Measurements from ENCODE around the gene LETM1. TPM values are rescaled to one million over a fixed set of nuclear protein-coding genes. Genes with fewer than 3 reads are reported as not detected.
"Not testable (repeated sequence)": the region's sequence is repeated elsewhere in the genome, so short reads cannot be mapped to it uniquely, and the experiment has no call there.

LETM1 gene
- polyA plus RNA-seq, 1 donor = 27.4 TPM

GRCh38 chr4:1841201-1841886, 14.6 kb downstream of the LETM1 start:
- H3K36me3 ChIP-seq (ENCODE audit: control insufficient read depth, insufficient read depth, low read length) = peaks cover 69% of the 10 kb centered on the region
- no CpG with 5 or more reads among the region's 31 CpGs for WGBS (ENCODE audit: insufficient coverage, low lambda C conversion rate)
- no peaks in the 10 kb centered on the region for H3K27me3 ChIP-seq (ENCODE audit: control insufficient read depth, insufficient read depth, low read length)
- no peak for DNase-seq
- no peak overlapping the region for H3K27ac ChIP-seq (ENCODE audit: low read length)
- no peaks in the 10 kb centered on the region for H3K9me3 ChIP-seq (ENCODE audit: control insufficient read depth, low read depth, low read length)
- no peaks in the 10 kb centered on the region for H3K4me1 ChIP-seq (ENCODE audit: control insufficient read depth, insufficient read depth, low read length)
- no peak overlapping the region for H3K4me3 ChIP-seq (ENCODE audit: low read length)

- Histone ChIP-seq H3K36me3 (ENCODE audit: control insufficient read depth, insufficient read depth, low read length) (peaks cover 79% of the 10 kb centered on the region), H3K27ac (ENCODE audit: low read length) (no peak overlapping the region)
- no CpG with 5 or more reads among the region's 7 CpGs for WGBS (ENCODE audit: insufficient coverage, low lambda C conversion rate)
Measured at GRCh38 chr4:1839282-1839681, 16.7 kb downstream of the LETM1 start.

GRCh38 chr4:1837069-1837468, 18.9 kb downstream of the LETM1 start:
- no peak for DNase-seq
- no peak overlapping the region for H3K27ac ChIP-seq (ENCODE audit: low read length)
- no peaks in the 10 kb centered on the region for H3K9me3 ChIP-seq (ENCODE audit: control insufficient read depth, low read depth, low read length)
- WGBS (ENCODE audit: insufficient coverage, low lambda C conversion rate) = 100% methylated on average over 1 of the region's 10 CpGs
- H3K27me3 ChIP-seq (ENCODE audit: control insufficient read depth, insufficient read depth, low read length) = no peaks in the 10 kb centered on the region
- no peak overlapping the region for H3K4me3 ChIP-seq (ENCODE audit: low read length)
- H3K4me1 ChIP-seq (ENCODE audit: control insufficient read depth, insufficient read depth, low read length) = no peaks in the 10 kb centered on the region
- peaks cover 82% of the 10 kb centered on the region for H3K36me3 ChIP-seq (ENCODE audit: control insufficient read depth, insufficient read depth, low read length)

More at GRCh38 chr4:1839282-1839681, 16.7 kb downstream of the LETM1 start:
- peak; percentile 39 to 48 for DNase-seq
- H3K4me1 ChIP-seq (ENCODE audit: control insufficient read depth, insufficient read depth, low read length) = no peaks in the 10 kb centered on the region
- no peaks in the 10 kb centered on the region for H3K27me3 ChIP-seq (ENCODE audit: control insufficient read depth, insufficient read depth, low read length)
- H3K4me3 ChIP-seq (ENCODE audit: low read length) = no peak overlapping the region
- H3K9me3 ChIP-seq (ENCODE audit: control insufficient read depth, low read depth, low read length) = no peaks in the 10 kb centered on the region

- Histone ChIP-seq H3K9me3 (ENCODE audit: control insufficient read depth, low read depth, low read length) (no peaks in the 10 kb centered on the region), H3K27ac (ENCODE audit: low read length) (no peak overlapping the region), H3K36me3 (ENCODE audit: control insufficient read depth, insufficient read depth, low read length) (peaks cover 82% of the 10 kb centered on the region), H3K4me3 (ENCODE audit: low read length) (no peak overlapping the region), H3K4me1 (ENCODE audit: control insufficient read depth, insufficient read depth, low read length) (no peaks in the 10 kb centered on the region), H3K27me3 (ENCODE audit: control insufficient read depth, insufficient read depth, low read length) (no peaks in the 10 kb centered on the region)
- DNase-seq = no peak
- no CpG with 5 or more reads among the region's 7 CpGs for WGBS (ENCODE audit: insufficient coverage, low lambda C conversion rate)
Measured at GRCh38 chr4:1836650-1837049, 19.3 kb downstream of the LETM1 start.

GRCh38 chr4:1835836-1836235, 20.1 kb downstream of the LETM1 start:
- not testable (repeated sequence) for H3K27me3 ChIP-seq (ENCODE audit: control insufficient read depth, insufficient read depth, low read length); DNase-seq; H3K27ac ChIP-seq (ENCODE audit: low read length); H3K4me1 ChIP-seq (ENCODE audit: control insufficient read depth, insufficient read depth, low read length); H3K4me3 ChIP-seq (ENCODE audit: low read length); H3K9me3 ChIP-seq (ENCODE audit: control insufficient read depth, low read depth, low read length)
- 100% methylated on average over 1 of the region's 8 CpGs for WGBS (ENCODE audit: insufficient coverage, low lambda C conversion rate)
- peaks cover 82% of the 10 kb centered on the region for H3K36me3 ChIP-seq (ENCODE audit: control insufficient read depth, insufficient read depth, low read length)

- no peaks in the 10 kb centered on the region for H3K27me3 ChIP-seq (ENCODE audit: control insufficient read depth, insufficient read depth, low read length)
- no peaks in the 10 kb centered on the region for H3K4me1 ChIP-seq (ENCODE audit: control insufficient read depth, insufficient read depth, low read length)
- no peak for DNase-seq
- peaks cover 82% of the 10 kb centered on the region for H3K36me3 ChIP-seq (ENCODE audit: control insufficient read depth, insufficient read depth, low read length)
- no peak overlapping the region for H3K4me3 ChIP-seq (ENCODE audit: low read length)
- no peaks in the 10 kb centered on the region for H3K9me3 ChIP-seq (ENCODE audit: control insufficient read depth, low read depth, low read length)
- WGBS (ENCODE audit: insufficient coverage, low lambda C conversion rate) = no CpG with 5 or more reads among the region's 21 CpGs
- H3K27ac ChIP-seq (ENCODE audit: low read length) = no peak overlapping the region
Measured at GRCh38 chr4:1834047-1834775, 21.7 kb downstream of the LETM1 start.

GRCh38 chr4:1833307-1834046, 22.5 kb downstream of the LETM1 start:
- DNase-seq = no peak
- H3K4me3 ChIP-seq (ENCODE audit: low read length) = no peak overlapping the region
- H3K27ac ChIP-seq (ENCODE audit: low read length) = no peak overlapping the region
- no peaks in the 10 kb centered on the region for H3K9me3 ChIP-seq (ENCODE audit: control insufficient read depth, low read depth, low read length)
- H3K4me1 ChIP-seq (ENCODE audit: control insufficient read depth, insufficient read depth, low read length) = no peaks in the 10 kb centered on the region
- H3K27me3 ChIP-seq (ENCODE audit: control insufficient read depth, insufficient read depth, low read length) = no peaks in the 10 kb centered on the region
- peaks cover 78% of the 10 kb centered on the region for H3K36me3 ChIP-seq (ENCODE audit: control insufficient read depth, insufficient read depth, low read length)
- no CpG with 5 or more reads among the region's 14 CpGs for WGBS (ENCODE audit: insufficient coverage, low lambda C conversion rate)

- no peak overlapping the region for H3K27ac ChIP-seq (ENCODE audit: low read length)
- no peak overlapping the region for H3K4me3 ChIP-seq (ENCODE audit: low read length)
- no peaks in the 10 kb centered on the region for H3K27me3 ChIP-seq (ENCODE audit: control insufficient read depth, insufficient read depth, low read length)
- H3K4me1 ChIP-seq (ENCODE audit: control insufficient read depth, insufficient read depth, low read length) = no peaks in the 10 kb centered on the region
- H3K9me3 ChIP-seq (ENCODE audit: control insufficient read depth, low read depth, low read length) = no peaks in the 10 kb centered on the region
- DNase-seq = no peak
- peaks cover 72% of the 10 kb centered on the region for H3K36me3 ChIP-seq (ENCODE audit: control insufficient read depth, insufficient read depth, low read length)
- WGBS (ENCODE audit: insufficient coverage, low lambda C conversion rate) = no CpG with 5 or more reads among the region's 18 CpGs
Measured at GRCh38 chr4:1832690-1833089, 23.3 kb downstream of the LETM1 start.

GRCh38 chr4:1831331-1831730, 24.6 kb downstream of the LETM1 start:
- Histone ChIP-seq H3K27ac (ENCODE audit: low read length) (no peak overlapping the region), H3K4me1 (ENCODE audit: control insufficient read depth, insufficient read depth, low read length) (no peaks in the 10 kb centered on the region), H3K4me3 (ENCODE audit: low read length) (no peak overlapping the region), H3K27me3 (ENCODE audit: control insufficient read depth, insufficient read depth, low read length) (no peaks in the 10 kb centered on the region), H3K36me3 (ENCODE audit: control insufficient read depth, insufficient read depth, low read length) (peaks cover 63% of the 10 kb centered on the region), H3K9me3 (ENCODE audit: control insufficient read depth, low read depth, low read length) (no peaks in the 10 kb centered on the region)
- no peak for DNase-seq
- no CpG with 5 or more reads among the region's 8 CpGs for WGBS (ENCODE audit: insufficient coverage, low lambda C conversion rate)

- Histone ChIP-seq H3K4me3 (ENCODE audit: low read length) (no peak overlapping the region), H3K27me3 (ENCODE audit: control insufficient read depth, insufficient read depth, low read length) (no peaks in the 10 kb centered on the region), H3K27ac (ENCODE audit: low read length) (no peak overlapping the region), H3K36me3 (ENCODE audit: control insufficient read depth, insufficient read depth, low read length) (peaks cover 65% of the 10 kb centered on the region), H3K4me1 (ENCODE audit: control insufficient read depth, insufficient read depth, low read length) (no peaks in the 10 kb centered on the region), H3K9me3 (ENCODE audit: control insufficient read depth, low read depth, low read length) (no peaks in the 10 kb centered on the region)
- no peak for DNase-seq
- no CpG with 5 or more reads among the region's 8 CpGs for WGBS (ENCODE audit: insufficient coverage, low lambda C conversion rate)
Measured at GRCh38 chr4:1830642-1831228, 25.2 kb downstream of the LETM1 start.

Data from large intestine (tissue), 3 donors.